ENCODE measurements around the gene PLA2G2F.
"Not testable (repeated sequence)": the region's sequence is repeated elsewhere in the genome, so short reads cannot be mapped to it uniquely, and the experiment has no call there.

PLA2G2F gene

DNA sequence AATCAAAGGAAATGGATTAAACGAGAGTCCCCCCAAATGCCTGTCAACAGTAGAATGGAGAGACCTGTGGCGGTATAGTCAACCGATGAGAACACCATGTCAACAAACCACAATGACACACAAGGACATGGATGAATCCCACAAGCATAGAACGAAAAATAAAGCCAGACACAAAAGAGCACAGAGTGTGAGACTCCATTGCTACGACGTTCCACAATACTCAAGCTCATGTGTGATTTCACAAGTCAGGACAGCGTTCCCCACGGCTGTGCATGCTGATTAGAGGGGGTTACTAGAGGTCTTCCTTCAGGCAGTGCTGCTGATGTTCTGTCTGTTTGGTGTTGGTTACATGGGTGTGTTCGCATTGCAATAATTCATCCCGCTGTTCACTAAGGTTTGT, 14.0 kb upstream of the PLA2G2F start:
- Histone ChIP-seq H3K9me3 (ENCODE audit: control insufficient read depth in 2 of 2, low read length in 2 of 2) (no peaks in the 10 kb centered on the region), H3K4me3 (ENCODE audit: low read length in 2 of 2) (no peak overlapping the region)

DNA sequence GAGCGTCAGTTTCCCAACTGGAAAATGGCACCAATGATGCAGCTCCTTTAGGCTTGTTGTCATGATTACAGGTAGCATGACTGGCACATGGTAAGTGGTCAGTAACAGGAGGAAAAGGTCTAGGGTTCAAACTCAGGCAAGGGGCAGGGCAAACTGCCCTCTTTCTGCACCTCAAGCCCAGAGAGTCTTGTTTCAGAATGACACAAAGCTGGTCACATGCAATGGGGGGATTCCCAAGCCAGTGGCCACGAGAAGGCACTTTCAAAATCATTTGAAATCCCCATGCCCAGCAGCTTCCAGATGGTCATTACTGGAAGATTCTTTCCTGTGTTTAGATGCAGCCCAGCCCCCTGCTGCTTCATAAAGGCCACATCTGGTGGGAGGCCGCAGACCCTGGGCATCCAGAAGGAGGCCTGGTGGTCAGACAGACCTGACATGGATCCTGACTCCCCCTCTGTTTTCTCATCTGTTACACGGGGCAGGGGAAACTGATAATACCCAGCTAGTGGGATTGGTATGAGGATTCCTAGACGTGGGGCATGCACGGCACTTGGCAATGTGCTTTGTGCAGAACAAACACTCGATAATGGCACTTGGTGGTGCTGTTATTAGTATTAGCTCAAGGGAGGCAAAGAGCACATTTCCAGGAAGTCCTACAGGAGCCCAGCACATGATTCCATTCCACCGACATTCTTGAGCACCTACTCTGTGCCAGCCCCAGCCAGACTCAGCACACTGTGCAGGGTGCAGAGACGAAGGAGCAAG, 12.9 kb upstream of the PLA2G2F start:
- peaks cover 3 to 11% of the 10 kb centered on the region in 2 donors for H3K4me1 ChIP-seq (ENCODE audit: control insufficient read depth in 2 of 2, insufficient read depth in 2 of 2, low read length in 2 of 2)
- H3K27ac ChIP-seq (ENCODE audit: low read depth in 2 of 2, low read length in 2 of 2), result no peak overlapping the region
- H3K27me3 ChIP-seq (ENCODE audit: control insufficient read depth in 2 of 2, insufficient read depth in 2 of 2, low read length in 2 of 2), result peaks cover 2 to 4% of the 10 kb centered on the region in 2 donors
- no peak overlapping the region for H3K9ac ChIP-seq (ENCODE audit: low read depth in 1 of 2, low read length in 2 of 2)
- no peaks in the 10 kb centered on the region for H3K36me3 ChIP-seq (ENCODE audit: control insufficient read depth in 2 of 2, insufficient read depth in 2 of 2, low read length in 2 of 2)
- no peak overlapping the region for H3K4me3 ChIP-seq (ENCODE audit: low read length in 2 of 2)
- H3K9me3 ChIP-seq (ENCODE audit: control insufficient read depth in 2 of 2, low read length in 2 of 2), result no peaks in the 10 kb centered on the region

More for the DNA sequence above, 14.0 kb upstream of the PLA2G2F start:
- H3K4me1 ChIP-seq (ENCODE audit: control insufficient read depth in 2 of 2, insufficient read depth in 2 of 2, low read length in 2 of 2), result peaks cover 3 to 11% of the 10 kb centered on the region in 2 donors
- no peak overlapping the region for H3K27ac ChIP-seq (ENCODE audit: low read depth in 2 of 2, low read length in 2 of 2)
- H3K9ac ChIP-seq (ENCODE audit: low read depth in 1 of 2, low read length in 2 of 2), result no peak overlapping the region
- H3K27me3 ChIP-seq (ENCODE audit: control insufficient read depth in 2 of 2, insufficient read depth in 2 of 2, low read length in 2 of 2), result peaks cover 2 to 4% of the 10 kb centered on the region in 2 donors
- no peaks in the 10 kb centered on the region for H3K36me3 ChIP-seq (ENCODE audit: control insufficient read depth in 2 of 2, insufficient read depth in 2 of 2, low read length in 2 of 2)

DNA sequence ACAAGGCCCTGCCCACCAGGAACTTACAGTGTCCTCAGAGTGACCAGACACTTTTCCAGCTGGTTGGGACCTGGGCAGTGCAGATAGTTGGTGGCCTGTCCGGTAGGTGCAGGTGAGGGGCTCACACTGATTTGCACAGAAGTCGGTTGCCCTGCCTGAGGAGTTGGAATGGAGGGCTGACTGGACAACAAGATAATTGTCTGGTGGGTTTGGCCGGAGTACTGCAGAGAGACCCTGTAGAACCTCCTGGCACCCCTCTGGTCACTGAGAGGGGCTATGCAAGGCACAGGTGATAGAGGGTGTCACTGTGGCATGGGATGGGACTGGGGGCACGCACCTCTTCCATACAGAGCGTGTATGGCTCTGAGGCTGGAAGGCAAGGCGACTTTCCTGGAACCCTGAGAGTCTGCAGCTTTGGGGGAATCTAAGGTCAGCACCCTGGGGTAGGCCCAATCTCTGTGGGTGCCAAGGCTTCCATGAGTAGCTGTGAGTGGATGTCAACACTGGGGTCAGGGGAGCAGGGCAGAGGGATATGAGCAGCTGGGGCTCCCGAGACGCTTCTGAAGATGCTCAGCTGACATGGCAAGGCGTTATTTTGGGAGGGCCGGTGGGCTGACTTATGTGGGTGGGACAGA, 12.2 kb upstream of the PLA2G2F start:
- Histone ChIP-seq H3K9me3 (ENCODE audit: control insufficient read depth in 2 of 2, low read length in 2 of 2) (no peaks in the 10 kb centered on the region), H3K27ac (ENCODE audit: low read depth in 2 of 2, low read length in 2 of 2) (no peak overlapping the region), H3K4me3 (ENCODE audit: low read length in 2 of 2) (no peak overlapping the region), H3K9ac (ENCODE audit: low read depth in 1 of 2, low read length in 2 of 2) (no peak overlapping the region), H3K36me3 (ENCODE audit: control insufficient read depth in 2 of 2, insufficient read depth in 2 of 2, low read length in 2 of 2) (no peaks in the 10 kb centered on the region), H3K4me1 (ENCODE audit: control insufficient read depth in 2 of 2, insufficient read depth in 2 of 2, low read length in 2 of 2) (peaks cover 3 to 11% of the 10 kb centered on the region in 2 donors), H3K27me3 (ENCODE audit: control insufficient read depth in 2 of 2, insufficient read depth in 2 of 2, low read length in 2 of 2) (peaks cover 0 to 2% of the 10 kb centered on the region in 2 donors)

DNA sequence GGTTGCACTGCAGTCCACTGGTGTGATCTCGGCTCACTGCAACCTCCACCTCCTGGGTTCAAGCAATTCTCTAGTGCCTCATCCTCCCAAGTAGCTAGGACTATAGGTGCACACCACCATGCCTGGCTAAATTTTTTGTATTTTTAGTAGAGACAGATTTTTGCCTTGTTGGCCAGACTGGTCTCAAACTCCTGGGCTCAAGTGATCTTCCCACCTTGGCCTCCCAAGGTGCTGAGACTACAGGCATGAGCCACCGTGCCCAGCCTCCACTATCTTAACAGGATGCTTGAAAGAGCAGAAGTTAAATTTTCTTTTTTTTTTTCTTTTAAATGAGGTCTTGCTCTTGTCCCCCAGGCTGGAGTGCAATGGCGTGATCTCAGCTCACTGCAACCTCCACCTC, 8.6 kb upstream of the PLA2G2F start:
- H3K4me3 ChIP-seq (ENCODE audit: low read length in 2 of 2); H3K9me3 ChIP-seq (ENCODE audit: control insufficient read depth in 2 of 2, low read length in 2 of 2); H3K4me1 ChIP-seq (ENCODE audit: control insufficient read depth in 2 of 2, insufficient read depth in 2 of 2, low read length in 2 of 2); H3K36me3 ChIP-seq (ENCODE audit: control insufficient read depth in 2 of 2, insufficient read depth in 2 of 2, low read length in 2 of 2); H3K27me3 ChIP-seq (ENCODE audit: control insufficient read depth in 2 of 2, insufficient read depth in 2 of 2, low read length in 2 of 2); H3K27ac ChIP-seq (ENCODE audit: low read depth in 2 of 2, low read length in 2 of 2); H3K9ac ChIP-seq (ENCODE audit: low read depth in 1 of 2, low read length in 2 of 2): not testable (repeated sequence)

DNA sequence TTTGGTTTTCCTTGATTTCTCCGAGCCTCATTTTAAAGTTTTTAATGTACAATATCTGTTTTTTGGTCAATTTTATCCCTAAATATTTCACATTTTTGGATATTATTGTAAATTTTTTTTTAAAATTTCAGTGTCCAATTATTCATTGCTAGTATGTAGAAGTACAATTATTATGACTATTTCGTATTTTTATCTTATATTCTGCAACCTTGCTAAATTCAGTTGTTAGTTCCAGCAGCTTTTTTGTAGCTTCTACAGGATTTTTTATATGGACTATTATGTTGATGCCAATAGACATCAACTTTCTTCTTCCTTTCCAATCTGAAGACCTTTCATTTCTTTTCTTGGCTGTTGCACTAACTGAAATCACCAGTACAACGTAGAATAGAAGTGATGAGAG, 4.1 kb upstream of the PLA2G2F start:
- Histone ChIP-seq H3K4me1 (ENCODE audit: control insufficient read depth in 2 of 2, insufficient read depth in 2 of 2, low read length in 2 of 2) (no peaks in the 10 kb centered on the region), H3K9me3 (ENCODE audit: control insufficient read depth in 2 of 2, low read length in 2 of 2) (no peaks in the 10 kb centered on the region), H3K27me3 (ENCODE audit: control insufficient read depth in 2 of 2, insufficient read depth in 2 of 2, low read length in 2 of 2) (no peaks in the 10 kb centered on the region), H3K27ac (ENCODE audit: low read depth in 2 of 2, low read length in 2 of 2) (no peak overlapping the region), H3K4me3 (ENCODE audit: low read length in 2 of 2) (no peak overlapping the region), H3K9ac (ENCODE audit: low read depth in 1 of 2, low read length in 2 of 2) (no peak overlapping the region), H3K36me3 (ENCODE audit: control insufficient read depth in 2 of 2, insufficient read depth in 2 of 2, low read length in 2 of 2) (no peaks in the 10 kb centered on the region)

DNA sequence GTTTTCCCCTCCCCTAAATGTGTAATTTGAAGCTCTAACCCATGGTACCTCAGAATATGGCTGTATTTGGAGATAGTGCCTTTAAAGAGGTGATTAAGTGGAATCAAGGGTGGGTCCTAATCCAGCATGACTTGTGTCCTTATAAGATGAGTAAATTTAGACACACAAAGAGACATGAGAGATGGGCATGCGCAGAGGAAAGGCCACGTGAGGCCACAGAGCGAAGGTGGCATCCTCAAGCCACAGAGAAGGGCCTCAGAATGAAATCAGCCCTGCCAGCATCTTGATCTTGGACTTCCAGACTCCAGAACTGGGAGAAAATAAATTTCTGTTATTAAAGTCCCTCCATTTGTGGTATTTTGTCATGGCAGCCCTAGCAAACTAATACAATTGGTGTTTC, 2.9 kb upstream of the PLA2G2F start:
- H3K4me1 ChIP-seq (ENCODE audit: control insufficient read depth in 2 of 2, insufficient read depth in 2 of 2, low read length in 2 of 2), result no peaks in the 10 kb centered on the region
- no peaks in the 10 kb centered on the region for H3K9me3 ChIP-seq (ENCODE audit: control insufficient read depth in 2 of 2, low read length in 2 of 2)
- H3K27me3 ChIP-seq (ENCODE audit: control insufficient read depth in 2 of 2, insufficient read depth in 2 of 2, low read length in 2 of 2), result no peaks in the 10 kb centered on the region
- no peak overlapping the region for H3K27ac ChIP-seq (ENCODE audit: low read depth in 2 of 2, low read length in 2 of 2)
- H3K4me3 ChIP-seq (ENCODE audit: low read length in 2 of 2), result no peak overlapping the region
- H3K36me3 ChIP-seq (ENCODE audit: control insufficient read depth in 2 of 2, insufficient read depth in 2 of 2, low read length in 2 of 2), result no peaks in the 10 kb centered on the region
- H3K9ac ChIP-seq (ENCODE audit: low read depth in 1 of 2, low read length in 2 of 2), result no peak overlapping the region

DNA sequence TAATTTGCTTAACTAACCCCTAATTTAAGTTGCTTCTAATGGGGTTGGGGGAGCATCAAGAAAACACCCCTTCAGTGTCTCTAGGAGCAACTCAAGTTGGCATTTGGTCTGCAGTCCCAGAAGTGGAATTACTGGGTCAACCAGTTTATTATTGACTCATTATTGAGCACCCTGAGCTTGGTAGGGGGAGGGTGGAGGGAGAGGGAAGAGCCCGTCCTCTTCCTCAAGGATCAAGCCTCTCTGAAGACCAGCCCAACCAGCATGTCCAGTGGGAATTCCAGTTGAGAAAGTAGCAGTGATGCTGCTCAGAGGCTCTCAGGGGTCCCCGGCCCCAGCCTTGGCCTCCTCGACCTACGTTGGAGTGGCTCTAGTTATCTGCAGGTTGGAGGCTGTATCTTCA, 2.1 kb upstream of the PLA2G2F start:
- no peaks in the 10 kb centered on the region for H3K36me3 ChIP-seq (ENCODE audit: control insufficient read depth in 2 of 2, insufficient read depth in 2 of 2, low read length in 2 of 2)
- H3K4me1 ChIP-seq (ENCODE audit: control insufficient read depth in 2 of 2, insufficient read depth in 2 of 2, low read length in 2 of 2), result no peaks in the 10 kb centered on the region
- H3K9me3 ChIP-seq (ENCODE audit: control insufficient read depth in 2 of 2, low read length in 2 of 2), result no peaks in the 10 kb centered on the region
- H3K4me3 ChIP-seq (ENCODE audit: low read length in 2 of 2), result no peak overlapping the region
- no peak overlapping the region for H3K9ac ChIP-seq (ENCODE audit: low read depth in 1 of 2, low read length in 2 of 2)
- no peaks in the 10 kb centered on the region for H3K27me3 ChIP-seq (ENCODE audit: control insufficient read depth in 2 of 2, insufficient read depth in 2 of 2, low read length in 2 of 2)
- H3K27ac ChIP-seq (ENCODE audit: low read depth in 2 of 2, low read length in 2 of 2), result no peak overlapping the region

DNA sequence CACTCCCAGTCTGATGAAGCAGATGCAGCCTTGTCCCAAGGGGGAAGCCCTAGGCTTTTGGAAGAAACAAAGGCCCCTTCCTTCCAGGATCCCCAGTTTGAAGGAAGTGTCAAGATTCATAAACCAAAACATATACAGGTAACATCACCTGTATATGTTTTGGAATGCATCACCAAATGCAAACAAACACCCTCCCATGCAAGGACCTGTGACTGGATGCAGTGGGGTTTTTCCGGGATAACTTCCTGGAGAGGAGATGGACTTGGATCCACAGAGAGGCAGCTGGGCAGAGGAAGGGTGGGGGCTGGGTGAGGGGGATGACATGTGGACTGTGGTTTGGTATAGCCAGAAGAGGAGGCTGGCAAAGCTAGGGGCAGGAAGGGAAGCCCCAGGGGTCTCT, 1.5 kb upstream of the PLA2G2F start:
- Histone ChIP-seq H3K4me3 (ENCODE audit: low read length in 2 of 2) (no peak overlapping the region), H3K9me3 (ENCODE audit: control insufficient read depth in 2 of 2, low read length in 2 of 2) (no peaks in the 10 kb centered on the region), H3K4me1 (ENCODE audit: control insufficient read depth in 2 of 2, insufficient read depth in 2 of 2, low read length in 2 of 2) (no peaks in the 10 kb centered on the region), H3K27me3 (ENCODE audit: control insufficient read depth in 2 of 2, insufficient read depth in 2 of 2, low read length in 2 of 2) (no peaks in the 10 kb centered on the region), H3K9ac (ENCODE audit: low read depth in 1 of 2, low read length in 2 of 2) (no peak overlapping the region), H3K27ac (ENCODE audit: low read depth in 2 of 2, low read length in 2 of 2) (no peak overlapping the region), H3K36me3 (ENCODE audit: control insufficient read depth in 2 of 2, insufficient read depth in 2 of 2, low read length in 2 of 2) (no peaks in the 10 kb centered on the region)

DNA sequence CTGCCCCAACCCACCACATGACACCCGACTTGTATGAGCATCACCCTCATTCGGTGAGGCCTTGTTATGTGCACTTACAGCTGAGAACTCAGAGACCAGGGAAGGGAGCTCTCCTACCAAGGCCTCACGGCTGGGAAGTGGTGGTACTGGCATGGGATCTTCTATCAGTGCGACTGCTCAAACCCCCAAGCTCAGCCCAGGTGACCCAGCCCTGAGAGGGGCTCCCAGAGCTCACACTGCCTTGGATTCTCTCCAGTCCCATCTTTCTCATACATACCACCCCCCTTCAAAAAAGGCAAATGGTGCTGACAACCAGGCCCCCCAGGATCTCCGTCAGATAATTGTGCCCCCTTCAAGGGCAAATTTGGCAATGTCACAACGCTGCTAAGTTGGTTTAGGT, 777 bp upstream of the PLA2G2F start:
- no peaks in the 10 kb centered on the region for H3K27me3 ChIP-seq (ENCODE audit: control insufficient read depth in 2 of 2, insufficient read depth in 2 of 2, low read length in 2 of 2)
- no peak overlapping the region for H3K4me3 ChIP-seq (ENCODE audit: low read length in 2 of 2)
- no peak overlapping the region for H3K27ac ChIP-seq (ENCODE audit: low read depth in 2 of 2, low read length in 2 of 2)
- no peak overlapping the region for H3K9ac ChIP-seq (ENCODE audit: low read depth in 1 of 2, low read length in 2 of 2)
- H3K36me3 ChIP-seq (ENCODE audit: control insufficient read depth in 2 of 2, insufficient read depth in 2 of 2, low read length in 2 of 2), result no peaks in the 10 kb centered on the region
- H3K9me3 ChIP-seq (ENCODE audit: control insufficient read depth in 2 of 2, low read length in 2 of 2), result no peaks in the 10 kb centered on the region
- H3K4me1 ChIP-seq (ENCODE audit: control insufficient read depth in 2 of 2, insufficient read depth in 2 of 2, low read length in 2 of 2), result no peaks in the 10 kb centered on the region

DNA sequence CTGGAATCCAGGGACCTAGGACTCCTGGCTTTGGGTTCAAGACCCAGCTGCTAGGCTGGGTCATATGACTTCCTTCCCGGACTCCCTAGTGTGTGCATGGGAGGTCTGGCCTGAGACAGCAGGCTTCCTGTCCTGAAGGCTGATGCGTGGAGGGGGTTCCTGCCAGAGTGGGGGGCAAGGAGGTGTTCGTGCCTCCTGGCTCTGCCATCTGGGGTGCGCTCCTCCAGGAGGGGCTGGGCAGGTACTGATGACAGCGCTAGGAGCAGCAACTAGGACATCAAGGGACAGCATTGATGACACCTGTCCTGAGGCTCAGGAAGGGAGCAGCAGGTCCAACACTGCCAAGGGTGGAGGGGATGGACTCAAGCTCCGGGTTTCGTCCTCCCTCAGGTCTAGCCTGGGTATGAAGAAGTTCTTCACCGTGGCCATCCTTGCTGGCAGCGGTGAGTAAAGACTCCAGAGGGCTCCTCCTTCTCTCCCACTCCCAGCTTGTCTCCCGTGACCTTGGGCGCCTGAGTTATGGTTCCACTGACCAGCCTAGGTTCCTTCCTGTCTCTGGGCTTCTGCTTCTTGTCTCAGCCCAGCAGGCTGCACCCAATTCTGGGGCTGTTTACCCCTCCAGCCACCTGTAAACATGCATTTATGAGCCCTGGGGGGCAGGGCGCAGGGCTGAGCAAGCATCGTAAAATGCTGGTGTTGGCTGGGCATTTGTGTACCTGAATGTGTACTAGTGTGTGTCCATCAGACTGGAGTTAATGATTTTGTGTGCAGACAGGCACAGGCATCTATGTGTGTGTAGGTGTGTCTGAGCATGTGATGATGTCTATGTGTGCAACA, 871 bp downstream of the PLA2G2F start:
- Histone ChIP-seq H3K27me3 (ENCODE audit: control insufficient read depth in 2 of 2, insufficient read depth in 2 of 2, low read length in 2 of 2) (no peaks in the 10 kb centered on the region), H3K4me1 (ENCODE audit: control insufficient read depth in 2 of 2, insufficient read depth in 2 of 2, low read length in 2 of 2) (no peaks in the 10 kb centered on the region), H3K9ac (ENCODE audit: low read depth in 1 of 2, low read length in 2 of 2) (no peak overlapping the region)

More for the DNA sequence above, 871 bp downstream of the PLA2G2F start:
- Histone ChIP-seq H3K4me3 (ENCODE audit: low read length in 2 of 2) (no peak overlapping the region), H3K9me3 (ENCODE audit: control insufficient read depth in 2 of 2, low read length in 2 of 2) (no peaks in the 10 kb centered on the region), H3K27ac (ENCODE audit: low read depth in 2 of 2, low read length in 2 of 2) (no peak overlapping the region), H3K36me3 (ENCODE audit: control insufficient read depth in 2 of 2, insufficient read depth in 2 of 2, low read length in 2 of 2) (no peaks in the 10 kb centered on the region)
